ENCODE data around the gene DDX42. TPM values are rescaled to one million over a fixed set of nuclear protein-coding genes. Genes with fewer than 3 reads are reported as not detected.

DDX42 gene
- total RNA-seq, 1 donor from 2014 or later, result 125 TPM

GRCh38 chr17:63772801-63773271, 1.1 kb upstream of the DDX42 start:
- no peaks in the 10 kb centered on the region for H3K27me3 Mint-ChIP-seq (ENCODE audit: low read depth, unreplicated experiment)
- H3K4me3 Mint-ChIP-seq (ENCODE audit: unreplicated experiment), result peak overlapping the region; percentile 97
- Histone ChIP-seq H3K4me1 (ENCODE audit: insufficient read depth, low read length) (peaks cover 11% of the 10 kb centered on the region), H3K79me2 (ENCODE audit: insufficient read depth, low read length) (peaks cover 92% of the 10 kb centered on the region), H3K4me2 (ENCODE audit: low read length) (peak overlapping the region; percentile 93), H2AFZ (ENCODE audit: low read depth, low read length) (peak overlapping the region; percentile 77), H3K27ac (ENCODE audit: low read depth, low read length) (peak overlapping the region; percentile 97), H3K9ac (ENCODE audit: low read length) (peak overlapping the region; percentile 98), H3K9me3 (ENCODE audit: insufficient read depth, low read depth, low read length) (no peaks in the 10 kb centered on the region), H4K20me1 (ENCODE audit: insufficient read depth, low read length) (peaks cover 76% of the 10 kb centered on the region), H3K4me3 (ENCODE audit: insufficient read depth, low read depth, low read length) (peak overlapping the region; percentile 92), H3K36me3 (ENCODE audit: insufficient read depth, low read length) (peaks cover 12% of the 10 kb centered on the region), H3K27me3 (ENCODE audit: insufficient read depth, low read length) (no peaks in the 10 kb centered on the region)
- peaks cover 1% of the 10 kb centered on the region for H3K36me3 Mint-ChIP-seq (ENCODE audit: low read depth, unreplicated experiment)
- peaks cover 15% of the 10 kb centered on the region for H3K4me1 Mint-ChIP-seq (ENCODE audit: low read depth, unreplicated experiment)
- TF ChIP-seq EZH2 (IDR thresholded peaks at IDR 0.05; ENCODE audit: insufficient read depth, low read length) (no peak), CTCF (IDR thresholded peaks at IDR 0.05; ENCODE audit: insufficient read depth, low read depth, low read length) (no peak)
- H3K9me3 Mint-ChIP-seq (ENCODE audit: unreplicated experiment), result no peaks in the 10 kb centered on the region
- DNase-seq (ENCODE audit: low read depth) (peak; percentile 38), FAIRE-seq (no peak)
- peak overlapping the region; percentile 99 for H3K27ac Mint-ChIP-seq (ENCODE audit: unreplicated experiment)

- Histone ChIP-seq H3K4me1 (ENCODE audit: insufficient read depth, low read length) (peaks cover 11% of the 10 kb centered on the region), H3K9me3 (ENCODE audit: insufficient read depth, low read depth, low read length) (no peaks in the 10 kb centered on the region), H3K27me3 (ENCODE audit: insufficient read depth, low read length) (no peaks in the 10 kb centered on the region), H2AFZ (ENCODE audit: low read depth, low read length) (peak within 1 kb of the TSS; percentile 77), H3K27ac (ENCODE audit: low read depth, low read length) (peak within 1 kb of the TSS; percentile 97), H3K4me3 (ENCODE audit: insufficient read depth, low read depth, low read length) (peak within 1 kb of the TSS; percentile 92), H3K36me3 (ENCODE audit: insufficient read depth, low read length) (peaks cover 16% of the 10 kb centered on the region), H3K9ac (ENCODE audit: low read length) (peak within 1 kb of the TSS; percentile 98), H3K79me2 (ENCODE audit: insufficient read depth, low read length) (peaks cover 92% of the 10 kb centered on the region), H3K4me2 (ENCODE audit: low read length) (peak within 1 kb of the TSS; percentile 93), H4K20me1 (ENCODE audit: insufficient read depth, low read length) (peaks cover 76% of the 10 kb centered on the region)
- TF ChIP-seq CTCF (IDR thresholded peaks at IDR 0.05; ENCODE audit: insufficient read depth, low read depth, low read length) (no peak), EZH2 (IDR thresholded peaks at IDR 0.05; ENCODE audit: insufficient read depth, low read length) (no peak)
- H3K27me3 Mint-ChIP-seq (ENCODE audit: low read depth, unreplicated experiment), result no peaks in the 10 kb centered on the region
- H3K36me3 Mint-ChIP-seq (ENCODE audit: low read depth, unreplicated experiment), result peaks cover 1% of the 10 kb centered on the region
- no peaks in the 10 kb centered on the region for H3K9me3 Mint-ChIP-seq (ENCODE audit: unreplicated experiment)
- peaks cover 20% of the 10 kb centered on the region for H3K4me1 Mint-ChIP-seq (ENCODE audit: low read depth, unreplicated experiment)
- FAIRE-seq (peak; percentile 56), DNase-seq (ENCODE audit: low read depth) (peak; percentile 98)
- peak within 1 kb of the TSS; percentile 99 for H3K27ac Mint-ChIP-seq (ENCODE audit: unreplicated experiment)
- H3K4me3 Mint-ChIP-seq (ENCODE audit: unreplicated experiment), result peak within 1 kb of the TSS; percentile 97
Observed at GRCh38 chr17:63773272-63774140, 464 bp upstream of the DDX42 start, which contains the start of gene CCDC47. Gene CCDC47, minus strand, starts transcription at chr17:63773597. Its CDS starts 7,422 bp downstream, at chr17:63766175.
